ENCODE data around the gene MEIOC. TPM values are rescaled to one million over a fixed set of nuclear protein-coding genes. Genes with fewer than 3 reads are reported as not detected.
"Not testable (repeated sequence)": the region's sequence is repeated elsewhere in the genome, so short reads cannot be mapped to it uniquely, and the experiment has no call there.

Gene MEIOC
- total and polyA plus RNA-seq, 9 of the 15 experiments (the other 6 are each of a cell fraction or from before 2014, with no cell fraction given) = 0.04 to 0.23 (median 0.06) TPM; not detected in 5

GRCh38 chr17:44633998-44634397 is 22.3 kb upstream of the MEIOC start:
- H3K9me3 ChIP-seq (replicated peaks; ENCODE audit: control insufficient read depth, insufficient read depth, low read depth, low read length) = no peaks in the 10 kb centered on the region
- H3K9ac ChIP-seq (ENCODE audit: insufficient read depth in 1 of 2, low read depth in 2 of 2, low read length in 2 of 2) = no peak overlapping the region
- in situ Hi-C loops (cut with MboI) = no loop called here
- H3K9me1 ChIP-seq (ENCODE audit: control insufficient read depth, insufficient read depth, low read length) = no peaks in the 10 kb centered on the region
- DNase-seq (ENCODE audit: extremely low read depth in 1 of 4, low spot score in 3 of 4) (no peak), ATAC-seq (no peak), FAIRE-seq (peak; percentile 37)
- TF ChIP-seq NFRKB (IDR thresholded peaks at IDR 0.05; ENCODE audit: low read depth) = no peak
- no peak for TF ChIP-seq HMGN3 (IDR thresholded peaks at IDR 0.05; ENCODE audit: borderline replicate concordance, extremely low read depth, insufficient read length, low read depth, low read length)
- TF ChIP-seq SMARCE1 (IDR thresholded peaks at IDR 0.05) = no peak
- TF ChIP-seq NONO (IDR thresholded peaks at IDR 0.05; ENCODE audit: low read depth in 2 of 2, low read length in 1 of 2) = no peak
- TF ChIP-seq ARID1B (IDR thresholded peaks at IDR 0.05) = no peak
- TF ChIP-seq DMBX1 (CRISPR knock-in tag; IDR thresholded peaks at IDR 0.05; ENCODE audit: borderline replicate concordance) = no peak
- no peak for TF ChIP-seq SREBF2 (CRISPR knock-in tag; IDR thresholded peaks at IDR 0.05)
- no peak for TF ChIP-seq PREB (CRISPR knock-in tag; IDR thresholded peaks at IDR 0.05)
- POLR2A ChIA-PET = interaction anchor here (0.7 kb wide), 1 partner anchor 47 kb away, joined by 3 read pairs; no protein-coding TSS in a partner anchor
- H3K27ac ChIP-seq (ENCODE audit: extremely low read depth, low read depth, low read length) = no peak overlapping the region
- CTCF ChIA-PET (ENCODE audit: low intra/inter-chr PET ratio) = no interaction called here
- H3K36me3 ChIP-seq (ENCODE audit: control insufficient read depth, insufficient read depth, low read length) = no peaks in the 10 kb centered on the region
- H2AFZ ChIP-seq (ENCODE audit: low read depth, low read length) = no peak overlapping the region
- BruUV-seq (replicated peaks) = no TSS peak
- H3K4me1 ChIP-seq (replicated peaks in 1 of 2; ENCODE audit: control insufficient read depth in 2 of 2, insufficient read depth in 2 of 2, low read length in 2 of 2) = peaks cover 0 to 1% of the 10 kb centered on the region in 2 experiments; a peak in 2 of 5 replicates
- H3K27me3 ChIP-seq (ENCODE audit: control insufficient read depth in 2 of 2, insufficient read depth in 2 of 2, low read length in 2 of 2) = peaks cover 3 to 18% of the 10 kb centered on the region in 2 experiments; a peak in 3 of 5 replicates
- intact Hi-C loops (cut with micrococcal nuclease) = no loop called here
- H3K4me3 ChIP-seq = no peak overlapping the region
- no peaks in the 10 kb centered on the region for H4K20me1 ChIP-seq (replicated peaks; ENCODE audit: control insufficient read depth, insufficient read depth, low read length)
- WGBS (ENCODE audit: insufficient coverage, low coverage, missing lambda C conversion rate) = 13% methylated on average over 8 of the region's 8 CpGs
- no peaks in the 10 kb centered on the region for H3K79me2 ChIP-seq (ENCODE audit: control insufficient read depth, insufficient read depth, low read length)
- no peak overlapping the region for H3K4me2 ChIP-seq (ENCODE audit: insufficient read depth, low read length)

- intact Hi-C loops (cut with micrococcal nuclease) = not testable (repeated sequence)
Observed at GRCh38 chr17:44634401-44634800, 21.9 kb upstream of the MEIOC start.

More at GRCh38 chr17:44634401-44634800, 21.9 kb upstream of the MEIOC start:
- H4K20me1 ChIP-seq (replicated peaks; ENCODE audit: control insufficient read depth, insufficient read depth, low read length); in situ Hi-C loops (cut with MboI); H3K4me1 ChIP-seq (replicated peaks in 1 of 2; ENCODE audit: control insufficient read depth in 2 of 2, insufficient read depth in 2 of 2, low read length in 2 of 2); H3K9me3 ChIP-seq (replicated peaks; ENCODE audit: control insufficient read depth, insufficient read depth, low read depth, low read length); H3K9ac ChIP-seq (ENCODE audit: insufficient read depth in 1 of 2, low read depth in 2 of 2, low read length in 2 of 2); H3K79me2 ChIP-seq (ENCODE audit: control insufficient read depth, insufficient read depth, low read length); BruUV-seq (replicated peaks); H3K36me3 ChIP-seq (ENCODE audit: control insufficient read depth, insufficient read depth, low read length); H3K9me1 ChIP-seq (ENCODE audit: control insufficient read depth, insufficient read depth, low read length); H3K27ac ChIP-seq (ENCODE audit: extremely low read depth, low read depth, low read length); H2AFZ ChIP-seq (ENCODE audit: low read depth, low read length); H3K4me3 ChIP-seq; DNase-seq (ENCODE audit: extremely low read depth in 1 of 4, low spot score in 3 of 4); H3K4me2 ChIP-seq (ENCODE audit: insufficient read depth, low read length); ATAC-seq; FAIRE-seq: not testable (repeated sequence)
- WGBS (ENCODE audit: insufficient coverage, low coverage, missing lambda C conversion rate) = 0% methylated on average over 4 of the region's 4 CpGs
- POLR2A ChIA-PET = interaction anchor here (0.7 kb wide), 1 partner anchor 47 kb away, joined by 3 read pairs; no protein-coding TSS in a partner anchor
- H3K27me3 ChIP-seq (ENCODE audit: control insufficient read depth in 2 of 2, insufficient read depth in 2 of 2, low read length in 2 of 2) = peaks cover 3 to 18% of the 10 kb centered on the region in 2 experiments; a peak in 3 of 5 replicates
- CTCF ChIA-PET (ENCODE audit: low intra/inter-chr PET ratio) = interaction anchor here (2.7 kb wide), 1 partner anchor 101 kb away, joined by 24 read pairs; no protein-coding TSS in a partner anchor

All from K562 (cell line).